ENCODE results near the gene TMEM156. TPM values are rescaled to one million over a fixed set of nuclear protein-coding genes. Genes with fewer than 3 reads are reported as not detected.

The TMEM156 gene
- total RNA-seq, 1 experiment from 2014 or later, result 14.1 TPM

DNA sequence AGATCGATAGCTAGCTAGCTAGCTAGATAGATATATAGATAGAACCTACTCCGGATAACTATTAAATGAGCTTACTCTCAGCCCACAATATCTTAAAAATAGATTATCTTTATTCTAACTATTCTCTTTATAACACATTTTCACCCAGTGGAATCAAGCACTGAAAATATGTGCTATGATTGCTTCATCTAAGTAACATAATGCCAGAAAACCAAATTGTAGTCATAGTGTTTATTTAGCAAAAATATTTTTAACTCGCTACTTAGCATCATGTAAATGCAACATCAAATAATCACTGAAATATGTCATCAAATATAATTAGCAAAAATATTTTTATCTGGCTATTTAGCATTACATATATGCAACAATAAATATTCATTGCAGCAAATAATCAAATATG lies 1.5 kb downstream of the TMEM156 start:
- no TSS peak for BruUV-seq (replicated peaks)
- no peaks in the 10 kb centered on the region for H3K27me3 Mint-ChIP-seq (ENCODE audit: unreplicated experiment)
- TF ChIP-seq, protein P1, sequence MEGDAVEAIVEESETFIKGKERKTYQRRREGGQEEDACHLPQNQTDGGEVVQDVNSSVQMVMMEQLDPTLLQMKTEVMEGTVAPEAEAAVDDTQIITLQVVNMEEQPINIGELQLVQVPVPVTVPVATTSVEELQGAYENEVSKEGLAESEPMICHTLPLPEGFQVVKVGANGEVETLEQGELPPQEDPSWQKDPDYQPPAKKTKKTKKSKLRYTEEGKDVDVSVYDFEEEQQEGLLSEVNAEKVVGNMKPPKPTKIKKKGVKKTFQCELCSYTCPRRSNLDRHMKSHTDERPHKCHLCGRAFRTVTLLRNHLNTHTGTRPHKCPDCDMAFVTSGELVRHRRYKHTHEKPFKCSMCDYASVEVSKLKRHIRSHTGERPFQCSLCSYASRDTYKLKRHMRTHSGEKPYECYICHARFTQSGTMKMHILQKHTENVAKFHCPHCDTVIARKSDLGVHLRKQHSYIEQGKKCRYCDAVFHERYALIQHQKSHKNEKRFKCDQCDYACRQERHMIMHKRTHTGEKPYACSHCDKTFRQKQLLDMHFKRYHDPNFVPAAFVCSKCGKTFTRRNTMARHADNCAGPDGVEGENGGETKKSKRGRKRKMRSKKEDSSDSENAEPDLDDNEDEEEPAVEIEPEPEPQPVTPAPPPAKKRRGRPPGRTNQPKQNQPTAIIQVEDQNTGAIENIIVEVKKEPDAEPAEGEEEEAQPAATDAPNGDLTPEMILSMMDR (IDR thresholded peaks at IDR 0.05; ENCODE audit: unreplicated experiment), result no peak
- DNase-seq, result no peak
- H3K36me3 Mint-ChIP-seq (ENCODE audit: insufficient read depth, unreplicated experiment), result no peaks in the 10 kb centered on the region
- CTCF ChIA-PET, result interaction anchor here (1.1 kb wide), 1 partner anchor 24 kb away, joined by 5 read pairs; no protein-coding TSS in a partner anchor
- H3K4me3 Mint-ChIP-seq (ENCODE audit: low read depth, unreplicated experiment), result peak overlapping the region; percentile 54
- H3K4me1 Mint-ChIP-seq (ENCODE audit: low read depth, unreplicated experiment), result peaks cover 2% of the 10 kb centered on the region
- no peaks in the 10 kb centered on the region for H3K9me3 Mint-ChIP-seq (ENCODE audit: low read depth, unreplicated experiment)
- H3K27ac Mint-ChIP-seq (ENCODE audit: unreplicated experiment), result no peak overlapping the region
- intact Hi-C loops (cut with micrococcal nuclease; ENCODE audit: unreplicated experiment), result loop anchor here (2.0 kb wide), 1 partner anchor 14 kb away; no protein-coding TSS in a partner anchor

DNA sequence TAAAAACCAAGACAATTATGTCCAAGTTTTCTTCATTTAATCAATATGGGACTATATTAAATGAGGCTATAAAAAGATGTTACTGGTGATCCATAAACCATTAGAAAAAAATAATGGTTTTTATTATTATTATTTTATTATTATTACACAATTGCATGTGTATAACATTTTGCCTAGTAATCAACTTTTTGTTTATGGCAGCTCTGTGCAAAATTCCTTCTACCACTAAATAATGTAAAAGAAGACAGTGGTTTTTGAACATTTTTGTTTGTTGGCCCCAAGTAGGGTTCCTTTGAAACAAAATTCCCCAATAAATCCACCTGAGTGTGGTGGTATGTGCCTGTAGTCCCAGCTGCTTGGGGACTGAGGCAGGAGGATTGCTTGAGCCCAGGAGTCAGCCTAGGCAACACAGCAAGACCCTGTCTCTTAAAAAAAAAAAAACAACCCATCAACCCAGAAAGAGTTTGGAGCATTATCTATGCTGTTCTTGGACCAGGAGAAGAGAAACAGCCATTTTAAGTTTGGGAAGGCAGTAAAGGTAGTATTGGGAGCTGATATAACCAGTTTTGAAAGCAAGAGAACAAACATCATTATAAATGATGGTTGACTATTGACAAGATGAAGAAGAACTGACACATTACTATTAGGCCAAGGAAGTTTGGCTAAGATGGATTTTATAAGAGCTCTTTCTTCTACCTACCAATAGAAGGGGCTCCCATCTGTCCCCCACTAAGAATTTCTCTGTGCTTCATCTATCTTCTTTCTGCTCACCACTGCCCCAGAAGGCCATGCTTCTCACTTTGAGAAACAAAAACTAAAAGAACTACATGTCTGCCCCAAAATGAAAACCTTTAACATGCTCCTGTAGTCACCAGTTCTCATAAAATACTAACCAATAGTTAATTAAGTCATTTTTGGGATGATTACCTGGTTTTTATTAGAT lies 2.2 kb downstream of the TMEM156 start:
- no peaks in the 10 kb centered on the region for H3K36me3 Mint-ChIP-seq (ENCODE audit: insufficient read depth, unreplicated experiment)
- no peaks in the 10 kb centered on the region for H3K9me3 Mint-ChIP-seq (ENCODE audit: low read depth, unreplicated experiment)
- CTCF ChIA-PET, result interaction anchor here (1.1 kb wide), 1 partner anchor 25 kb away, joined by 5 read pairs; no protein-coding TSS in a partner anchor
- H3K27ac Mint-ChIP-seq (ENCODE audit: unreplicated experiment), result no peak overlapping the region
- peak overlapping the region; percentile 54 for H3K4me3 Mint-ChIP-seq (ENCODE audit: low read depth, unreplicated experiment)
- H3K27me3 Mint-ChIP-seq (ENCODE audit: unreplicated experiment), result no peaks in the 10 kb centered on the region
- DNase-seq, result no peak
- BruUV-seq (replicated peaks), result no TSS peak
- TF ChIP-seq, protein P1 (IDR thresholded peaks at IDR 0.05; ENCODE audit: unreplicated experiment), result no peak
- intact Hi-C loops (cut with micrococcal nuclease; ENCODE audit: unreplicated experiment), result loop anchor here (2.0 kb wide), 1 partner anchor 15 kb away; no protein-coding TSS in a partner anchor
- H3K4me1 Mint-ChIP-seq (ENCODE audit: low read depth, unreplicated experiment), result no peaks in the 10 kb centered on the region

DNA sequence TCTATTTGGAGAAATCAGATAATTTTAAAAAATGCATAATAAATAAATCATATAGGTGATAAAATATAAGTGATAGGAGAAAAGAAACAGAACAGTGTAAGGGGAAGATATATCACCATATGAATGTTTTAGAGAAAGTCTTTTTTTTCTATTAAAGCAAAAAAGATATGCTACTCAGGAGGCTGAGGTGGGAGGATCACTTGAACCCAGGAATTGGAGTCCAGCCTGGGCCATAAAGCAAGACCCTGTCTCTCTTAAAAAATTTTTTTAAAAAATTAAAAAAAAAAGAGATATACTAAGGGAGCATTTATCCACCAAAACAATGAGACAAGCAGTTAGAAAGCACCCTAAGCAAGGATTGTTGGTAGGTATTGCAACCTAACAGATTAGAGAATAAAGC lies 6.1 kb downstream of the TMEM156 start:
- BruUV-seq (replicated peaks), result no TSS peak
- no peak overlapping the region for H3K27ac Mint-ChIP-seq (ENCODE audit: unreplicated experiment)
- no peaks in the 10 kb centered on the region for H3K9me3 Mint-ChIP-seq (ENCODE audit: low read depth, unreplicated experiment)
- intact Hi-C loops (cut with micrococcal nuclease; ENCODE audit: unreplicated experiment), result no loop called here
- CTCF ChIA-PET, result no interaction called here
- H3K4me1 Mint-ChIP-seq (ENCODE audit: low read depth, unreplicated experiment), result peaks cover 9% of the 10 kb centered on the region
- no peaks in the 10 kb centered on the region for H3K36me3 Mint-ChIP-seq (ENCODE audit: insufficient read depth, unreplicated experiment)
- TF ChIP-seq, protein P1 (IDR thresholded peaks at IDR 0.05; ENCODE audit: unreplicated experiment), result no peak
- H3K4me3 Mint-ChIP-seq (ENCODE audit: low read depth, unreplicated experiment), result no peak overlapping the region
- no peaks in the 10 kb centered on the region for H3K27me3 Mint-ChIP-seq (ENCODE audit: unreplicated experiment)
- DNase-seq, result no peak

DNA sequence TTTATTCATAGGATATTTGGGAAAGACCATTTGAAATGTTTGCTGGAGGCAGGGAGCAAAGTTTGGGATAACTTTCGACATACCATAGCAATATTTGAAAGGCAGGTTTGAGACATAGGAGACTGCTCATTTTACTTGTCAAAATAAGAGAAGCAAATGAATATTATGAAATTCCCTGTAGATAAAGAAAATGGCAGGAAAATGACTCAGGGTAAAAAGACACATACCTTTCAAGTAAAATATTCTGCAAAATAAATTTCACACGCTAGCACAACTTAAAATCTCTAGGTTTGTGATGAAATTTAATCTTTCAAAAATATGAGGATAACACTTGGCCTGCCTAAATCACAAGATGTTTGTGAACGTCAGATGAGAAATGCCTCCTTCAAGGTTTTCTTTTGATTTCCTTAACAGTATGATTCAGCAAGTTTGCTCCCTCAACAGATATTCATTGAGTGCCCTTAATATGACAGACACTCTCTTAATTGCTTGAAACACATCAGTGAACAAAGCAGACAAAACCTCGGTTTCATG lies 6.6 kb downstream of the TMEM156 start:
- no peak overlapping the region for H3K4me3 Mint-ChIP-seq (ENCODE audit: low read depth, unreplicated experiment)
- CTCF ChIA-PET, result no interaction called here
- H3K9me3 Mint-ChIP-seq (ENCODE audit: low read depth, unreplicated experiment), result no peaks in the 10 kb centered on the region
- intact Hi-C loops (cut with micrococcal nuclease; ENCODE audit: unreplicated experiment), result no loop called here
- H3K36me3 Mint-ChIP-seq (ENCODE audit: insufficient read depth, unreplicated experiment), result no peaks in the 10 kb centered on the region
- peaks cover 9% of the 10 kb centered on the region for H3K4me1 Mint-ChIP-seq (ENCODE audit: low read depth, unreplicated experiment)
- no peak overlapping the region for H3K27ac Mint-ChIP-seq (ENCODE audit: unreplicated experiment)
- BruUV-seq (replicated peaks), result no TSS peak
- DNase-seq, result no peak
- no peaks in the 10 kb centered on the region for H3K27me3 Mint-ChIP-seq (ENCODE audit: unreplicated experiment)
- TF ChIP-seq, protein P1 (IDR thresholded peaks at IDR 0.05; ENCODE audit: unreplicated experiment), result no peak
